Mucosa of gallbladder (tissue), 1 donor: ENCODE data around the gene GLP1R. TPM values are rescaled to one million over a fixed set of nuclear protein-coding genes. Genes with fewer than 3 reads are reported as not detected.

Source experiments
- DNase-seq: peaks from one replicate; pipeline ENCODE4 v3.0.0-alpha.2; 2020; ENCODE audit warnings: low spot score
- total RNA-seq: library from RNA; stranded (reverse); gene quantifications from one replicate; pipeline ENCODE4 v1.2.1, GENCODE V29; 2021
- donor health status: DM: no; HTN: no; CAD: no.

GLP1R gene
- total RNA-seq, 1 donor from 2014 or later = 0.06 TPM

DNA sequence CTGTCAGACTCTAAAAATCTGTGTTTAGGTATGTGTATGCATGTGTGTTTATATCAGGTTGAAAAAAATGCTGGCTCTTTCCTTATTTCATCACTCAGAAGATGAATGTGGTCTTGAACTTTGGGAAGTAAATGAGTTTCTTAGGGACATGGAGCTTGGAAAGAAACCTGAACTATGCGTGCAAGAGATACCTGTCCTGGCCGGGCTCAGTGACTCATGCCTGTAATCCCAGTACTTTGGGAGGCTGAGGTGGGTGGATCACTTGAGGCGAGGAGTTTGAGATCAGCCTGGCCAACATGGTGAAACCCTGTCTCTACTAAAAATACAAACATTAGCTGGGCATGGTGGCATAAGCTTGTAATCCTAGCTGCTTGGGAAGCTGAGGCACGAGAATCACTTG, 4.4 kb upstream of the GLP1R start:
- DNase-seq = no peak

DNA sequence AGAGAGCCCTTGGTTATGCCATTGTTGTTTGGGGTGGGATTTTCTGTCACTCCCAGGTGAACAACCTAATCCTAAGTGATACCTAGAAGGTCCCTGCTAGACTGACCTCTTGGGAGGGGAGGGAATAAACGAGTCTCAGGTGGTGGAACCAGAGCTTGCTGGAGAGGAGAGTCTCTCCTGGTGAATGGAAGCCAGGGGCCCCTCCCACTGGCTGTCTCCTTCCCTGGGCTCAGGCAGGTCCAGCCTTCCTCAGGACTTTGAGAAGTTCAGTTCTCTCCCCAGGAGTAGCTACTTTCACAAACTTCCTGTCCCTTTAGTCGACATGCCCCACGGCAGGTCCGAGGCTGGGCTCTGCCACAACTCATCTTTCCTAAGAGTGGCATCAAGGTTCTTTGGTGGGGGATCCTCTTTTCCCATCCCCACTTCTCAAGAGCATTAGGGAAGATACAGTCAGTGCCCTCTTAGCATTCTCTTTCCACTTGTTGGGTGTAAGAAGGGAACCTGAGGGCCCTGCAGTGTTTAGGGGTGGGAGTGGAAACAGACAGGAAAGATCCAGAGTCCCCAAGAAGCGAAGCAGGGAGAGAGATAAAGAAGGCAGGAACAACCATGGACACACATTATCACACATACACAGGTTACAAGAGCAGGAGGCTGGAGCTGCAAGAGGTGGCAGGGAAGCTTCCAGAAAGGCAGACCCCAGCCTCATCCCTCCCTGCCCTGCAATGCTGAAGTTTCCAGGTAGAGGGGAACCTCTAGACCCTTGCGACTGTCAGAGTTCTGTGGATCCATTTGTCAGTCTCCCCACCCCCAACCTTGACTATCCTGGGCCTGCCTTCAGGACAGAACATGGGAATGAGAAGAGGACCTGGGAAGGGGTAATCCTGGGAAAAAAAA, 900 bp upstream of the GLP1R start:
- DNase-seq = no peak

DNA sequence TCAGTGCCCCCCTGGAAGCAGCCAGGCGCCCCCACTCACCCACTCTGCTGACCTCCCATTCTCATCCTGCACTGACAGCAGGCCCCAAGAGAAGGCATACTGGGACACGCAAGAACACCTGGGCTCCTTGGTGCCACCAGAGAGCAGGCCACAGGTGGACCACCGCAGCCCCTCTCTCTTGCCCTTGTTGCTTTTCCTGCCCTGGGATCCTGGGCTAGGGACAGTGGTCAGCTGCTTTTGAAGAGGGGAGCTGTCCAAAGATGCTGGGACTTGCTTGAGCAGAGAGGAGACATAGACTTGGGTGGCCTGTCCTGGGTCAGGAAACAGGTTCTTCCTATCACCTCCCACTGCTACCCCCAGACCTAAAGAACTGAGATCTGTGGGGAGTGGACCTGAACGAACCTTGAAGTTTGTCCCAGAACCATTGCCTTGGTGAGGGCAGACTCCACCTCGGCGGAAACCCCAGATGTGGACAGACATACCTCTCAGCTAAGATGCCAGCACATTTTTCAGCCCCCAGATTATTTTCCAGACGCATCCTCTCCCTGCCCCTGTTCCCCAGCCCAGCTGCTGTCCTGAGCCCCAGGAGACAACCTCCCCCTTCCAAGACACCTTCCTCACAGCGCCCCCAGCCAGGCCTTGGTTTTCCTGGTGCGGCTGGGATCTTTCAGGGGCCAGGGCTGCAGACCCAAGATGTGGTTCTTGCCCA, 1.1 kb downstream of the GLP1R start:
- DNase-seq = no peak

DNA sequence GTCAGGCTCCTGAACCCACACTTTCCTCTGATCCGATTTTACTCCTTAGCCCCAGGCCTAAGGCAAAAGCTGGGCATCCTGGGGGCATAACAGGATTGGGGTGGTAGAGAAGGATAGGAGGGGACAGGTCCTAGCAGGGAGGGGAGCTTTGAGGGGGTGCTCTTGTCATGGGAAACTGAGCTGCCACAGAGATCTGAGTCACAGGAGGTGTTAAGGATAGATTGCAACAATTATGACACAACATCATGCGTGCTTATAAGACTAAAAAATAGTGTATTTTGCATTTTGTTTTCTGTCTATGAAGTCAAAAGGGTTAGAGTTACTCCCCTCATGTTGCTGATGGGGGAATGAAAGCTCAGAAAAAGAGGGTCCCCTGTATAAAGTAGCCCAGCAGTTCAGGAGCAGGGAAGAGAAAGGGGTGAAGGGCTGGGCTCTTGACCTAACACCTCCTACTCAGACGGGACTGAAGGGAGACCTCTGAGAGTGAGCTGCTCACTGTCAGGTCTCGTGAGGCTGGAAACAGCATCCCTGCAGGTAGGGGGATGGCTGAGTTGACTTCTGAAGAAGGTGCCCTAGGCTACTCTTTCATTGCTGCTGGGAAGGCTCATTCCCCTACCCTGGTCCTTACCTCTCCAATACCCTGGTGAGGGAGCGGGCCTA, 2.0 kb downstream of the GLP1R start:
- DNase-seq = no peak

DNA sequence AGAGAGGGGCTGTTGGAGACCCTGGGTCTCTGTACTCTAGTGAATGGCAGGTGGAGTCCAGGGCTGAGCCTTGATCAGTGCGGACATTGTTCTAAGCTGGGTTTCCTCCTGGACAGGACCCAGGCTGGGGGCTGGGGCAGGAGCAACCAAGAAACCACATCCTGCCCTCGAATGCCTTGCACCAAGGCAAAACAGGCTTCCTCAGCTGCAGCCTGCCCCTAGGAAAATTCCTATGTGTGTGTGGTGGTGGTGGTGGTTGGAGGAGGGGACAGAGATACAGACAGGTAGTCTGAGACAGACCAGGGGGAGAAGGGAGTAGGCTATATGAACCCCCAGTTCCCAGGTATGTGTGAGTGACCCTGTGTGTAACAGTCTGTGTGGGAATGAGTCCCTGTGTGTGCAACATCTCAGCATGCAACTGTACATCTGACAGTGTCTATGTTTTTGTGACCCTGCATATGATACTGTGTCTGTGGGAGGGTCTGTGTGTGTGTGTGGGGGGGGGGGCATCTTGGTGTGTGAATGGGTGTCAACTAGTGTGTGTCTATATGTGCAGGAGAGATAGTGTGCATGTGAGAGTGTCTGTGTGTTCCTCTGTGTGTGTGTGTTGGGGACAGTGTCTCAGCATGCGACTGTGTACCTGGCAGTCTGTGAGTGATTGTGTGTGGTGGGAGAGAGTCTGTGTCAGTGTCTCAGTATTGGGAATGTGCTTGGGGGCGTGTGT, 3.0 kb downstream of the GLP1R start:
- DNase-seq = no peak

DNA sequence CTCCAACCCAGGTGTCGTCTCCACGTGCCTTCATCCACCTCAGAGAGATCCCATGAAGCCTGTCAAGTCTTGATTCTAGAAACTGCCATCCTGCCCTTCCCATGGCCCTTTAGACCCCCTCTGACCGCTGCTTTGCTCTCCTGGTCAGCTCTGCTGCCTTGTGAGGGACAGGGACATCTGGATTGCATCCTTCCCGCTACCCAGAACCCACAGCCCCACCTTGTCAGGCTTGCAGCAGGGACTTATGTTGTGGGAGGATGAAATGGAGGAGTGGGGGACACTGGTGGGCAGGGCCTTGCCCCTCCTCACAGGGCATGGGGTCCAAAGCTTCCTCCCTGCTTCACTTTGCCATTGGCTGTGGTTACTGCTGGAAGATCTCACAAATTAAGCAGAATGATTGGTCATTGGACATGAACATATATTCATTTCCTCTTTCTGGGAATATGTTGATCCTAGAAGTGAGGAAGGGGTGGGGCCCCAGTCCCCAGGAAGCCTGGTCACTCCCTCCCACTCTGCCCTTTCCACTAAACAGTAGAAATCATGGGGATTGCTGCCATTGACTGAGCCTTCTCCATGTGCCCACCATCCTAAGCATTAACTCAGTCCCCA, 4.5 kb downstream of the GLP1R start:
- no peak for DNase-seq

DNA sequence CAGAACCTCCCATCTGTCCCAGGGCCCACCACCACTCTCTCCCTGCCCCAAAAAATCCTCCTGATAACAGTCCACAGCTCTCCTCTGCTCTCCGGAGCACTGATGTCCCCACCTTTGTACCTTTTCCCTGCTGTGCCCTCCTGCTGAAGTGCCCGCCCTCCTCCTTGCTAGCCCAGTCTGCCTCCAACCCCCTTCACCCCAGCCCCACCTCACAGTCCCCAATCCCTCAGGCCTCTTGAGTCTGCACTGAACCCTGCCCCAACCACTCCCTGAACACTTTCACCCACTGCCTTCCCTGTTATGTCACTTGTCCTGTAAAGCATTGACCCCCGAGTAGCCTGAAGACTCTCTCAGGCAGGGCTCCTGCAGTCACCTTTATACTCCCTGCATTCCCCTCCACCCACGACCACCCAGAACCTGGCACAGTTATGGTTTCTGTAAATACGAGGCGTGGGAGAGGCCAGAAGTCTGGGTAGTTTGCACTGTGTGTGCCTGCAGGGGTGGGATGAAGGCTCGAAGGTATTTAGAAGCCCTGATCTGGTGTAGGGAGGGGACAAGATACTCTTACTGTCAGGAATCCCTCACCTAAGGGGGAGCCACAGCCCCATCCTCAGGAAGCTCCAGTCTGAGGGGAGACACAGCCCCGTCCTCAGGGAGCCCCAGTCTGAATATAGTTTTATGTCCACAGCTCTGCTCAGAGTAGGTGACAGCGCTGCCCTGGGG, 5.4 kb downstream of the GLP1R start:
- DNase-seq = no peak

DNA sequence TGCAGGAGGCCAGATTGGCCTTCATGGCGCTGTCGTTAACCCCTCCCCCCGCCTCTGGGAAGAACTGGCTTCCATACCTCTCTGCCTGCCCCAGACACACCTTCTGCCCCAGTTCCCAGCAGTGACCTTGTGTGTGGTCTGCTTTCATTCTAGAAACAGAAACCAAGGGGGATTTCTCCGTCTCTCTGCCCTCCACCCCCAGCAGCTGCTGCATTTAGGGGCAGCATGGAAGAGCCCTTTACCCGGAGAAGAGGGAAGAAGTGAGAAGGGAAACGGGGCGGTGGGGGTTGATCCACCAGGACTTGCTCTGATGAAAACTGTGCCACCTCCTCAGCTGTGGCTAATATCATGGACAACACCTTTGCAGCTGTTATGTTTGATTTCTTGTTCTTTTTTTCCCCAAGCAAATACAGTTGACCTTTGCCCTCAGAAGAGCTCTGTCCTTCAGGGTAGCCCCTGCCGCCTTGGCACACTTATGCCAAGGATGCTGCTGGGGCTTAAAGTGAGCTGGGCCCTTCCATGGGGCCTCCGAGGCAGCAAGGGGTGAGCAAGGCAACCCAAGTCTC, 6.1 kb downstream of the GLP1R start:
- no peak for DNase-seq

DNA sequence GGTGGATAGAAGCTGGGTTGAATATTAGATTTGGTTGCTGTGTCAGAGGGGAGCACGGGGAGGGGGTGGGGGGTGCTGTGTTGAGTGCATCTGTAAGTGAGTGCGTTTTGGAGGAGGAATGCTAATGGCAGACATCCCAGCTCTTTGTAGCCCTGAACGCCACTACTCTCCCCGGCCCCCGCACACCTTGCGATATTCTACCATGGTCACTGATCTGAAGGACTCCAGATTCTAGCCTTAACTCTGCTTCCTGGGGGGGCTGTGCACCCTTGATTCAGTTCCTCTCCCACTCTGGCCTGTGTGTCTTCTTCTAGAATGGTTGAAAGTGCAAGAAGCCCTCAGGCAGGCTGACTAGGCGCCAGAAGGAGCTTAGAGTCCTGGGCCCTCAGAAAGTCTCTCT, 7.1 kb downstream of the GLP1R start:
- no peak for DNase-seq

DNA sequence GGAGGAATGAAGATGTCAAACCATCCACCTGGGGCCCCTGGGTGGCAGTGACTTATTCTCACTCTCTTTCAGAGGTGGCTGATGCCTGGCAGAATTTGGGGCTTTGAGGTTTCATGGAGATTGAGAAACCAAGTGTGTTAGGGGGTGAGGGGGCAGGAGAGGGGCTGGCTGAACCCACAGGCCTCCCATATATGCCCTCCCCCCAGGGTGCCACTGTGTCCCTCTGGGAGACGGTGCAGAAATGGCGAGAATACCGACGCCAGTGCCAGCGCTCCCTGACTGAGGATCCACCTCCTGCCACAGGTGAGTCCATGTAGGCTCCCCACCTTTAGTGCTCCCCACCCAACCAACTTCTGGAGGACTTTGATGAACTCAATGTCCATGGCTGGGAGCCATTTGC, 7.6 kb downstream of the GLP1R start:
- DNase-seq = no peak

DNA sequence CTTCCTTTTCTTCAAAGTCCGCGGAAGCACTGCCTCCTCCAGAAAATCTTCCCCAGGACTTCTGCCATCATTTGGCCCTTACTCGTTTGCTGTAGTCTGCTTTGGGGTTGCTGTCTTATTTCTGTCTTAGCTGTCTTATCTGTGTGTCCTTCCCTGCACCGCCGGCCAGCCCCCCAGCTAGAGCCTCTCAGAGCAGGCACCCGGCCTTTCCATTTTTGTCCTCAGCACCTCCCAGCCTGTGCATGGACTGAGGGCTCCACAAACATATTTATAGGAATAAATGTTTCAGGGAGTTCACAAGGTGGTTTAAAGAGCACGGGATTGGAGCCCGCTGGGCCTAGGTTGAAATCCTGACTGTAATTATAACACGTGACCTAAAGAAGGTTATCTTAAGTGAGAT, 8.1 kb downstream of the GLP1R start:
- no peak for DNase-seq

DNA sequence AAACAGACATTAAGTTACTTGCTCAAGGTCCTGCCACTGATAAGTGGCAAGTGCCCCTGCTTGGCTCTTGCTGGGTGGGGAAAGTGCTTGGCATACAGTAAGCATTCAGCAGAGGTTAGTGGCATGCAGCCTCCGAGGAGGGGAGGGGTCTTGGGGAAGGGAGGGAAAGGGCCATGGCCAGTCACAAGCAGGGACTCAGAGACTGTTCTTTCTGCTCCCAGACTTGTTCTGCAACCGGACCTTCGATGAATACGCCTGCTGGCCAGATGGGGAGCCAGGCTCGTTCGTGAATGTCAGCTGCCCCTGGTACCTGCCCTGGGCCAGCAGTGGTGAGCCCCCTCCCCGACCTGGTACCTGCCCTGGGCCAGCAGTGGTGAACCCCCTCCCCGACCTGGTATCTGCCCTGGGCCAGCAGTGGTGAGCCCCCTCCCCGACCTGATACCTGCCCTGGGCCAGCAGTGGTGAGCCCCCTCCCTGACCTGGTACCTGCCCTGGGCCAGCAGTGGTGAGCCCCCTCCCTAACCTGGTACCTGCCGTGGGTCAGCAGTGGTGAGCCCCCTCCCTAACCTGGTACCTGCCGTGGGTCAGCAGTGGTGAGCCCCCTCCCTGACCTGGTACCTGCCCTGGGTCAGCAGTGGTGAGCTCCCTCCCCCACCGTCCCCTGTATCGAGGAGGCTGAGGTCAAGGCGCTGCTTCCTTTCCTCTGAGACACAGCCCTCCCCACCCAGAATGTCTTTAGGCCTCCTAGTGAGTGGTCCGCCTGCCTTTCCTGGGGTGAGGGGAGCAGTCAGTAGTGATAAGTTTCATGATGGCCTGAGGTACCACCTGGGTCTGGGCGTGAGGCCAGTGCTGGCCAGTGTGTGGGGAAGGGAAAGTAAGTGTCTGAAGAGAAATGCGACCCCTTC, 8.9 kb downstream of the GLP1R start:
- no peak for DNase-seq

DNA sequence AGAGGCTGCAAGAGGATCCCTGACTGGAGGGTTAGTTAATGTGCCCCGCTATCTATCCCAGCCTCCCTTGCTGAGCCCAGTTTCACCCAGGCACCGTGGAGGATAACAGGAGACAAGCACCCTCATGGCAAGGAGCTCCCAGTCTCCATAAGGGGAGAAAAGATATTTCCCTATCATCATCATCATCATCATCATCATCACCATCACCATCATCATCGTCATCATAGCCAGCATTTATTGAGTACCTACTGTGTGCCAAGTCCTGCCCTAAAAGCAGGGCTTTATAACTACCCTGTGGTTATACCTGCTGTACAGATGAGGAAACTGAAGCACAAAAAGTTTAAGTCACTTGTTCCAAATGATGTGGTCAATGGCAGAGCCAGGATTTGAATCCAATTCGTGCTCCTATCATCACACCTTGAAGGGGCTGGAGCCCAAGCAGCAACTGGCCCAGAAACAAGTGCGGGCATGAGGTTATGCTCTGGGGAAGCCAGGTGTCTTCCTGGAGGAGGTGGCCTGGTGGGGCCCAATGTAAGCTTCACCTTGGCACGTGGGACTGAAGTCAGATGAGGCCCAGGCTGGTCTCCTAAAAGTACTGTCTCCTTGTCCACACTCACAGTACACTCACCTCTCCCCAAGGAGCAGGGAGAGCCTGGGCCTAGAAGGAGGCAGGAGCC, 10.0 kb downstream of the GLP1R start:
- no peak for DNase-seq

DNA sequence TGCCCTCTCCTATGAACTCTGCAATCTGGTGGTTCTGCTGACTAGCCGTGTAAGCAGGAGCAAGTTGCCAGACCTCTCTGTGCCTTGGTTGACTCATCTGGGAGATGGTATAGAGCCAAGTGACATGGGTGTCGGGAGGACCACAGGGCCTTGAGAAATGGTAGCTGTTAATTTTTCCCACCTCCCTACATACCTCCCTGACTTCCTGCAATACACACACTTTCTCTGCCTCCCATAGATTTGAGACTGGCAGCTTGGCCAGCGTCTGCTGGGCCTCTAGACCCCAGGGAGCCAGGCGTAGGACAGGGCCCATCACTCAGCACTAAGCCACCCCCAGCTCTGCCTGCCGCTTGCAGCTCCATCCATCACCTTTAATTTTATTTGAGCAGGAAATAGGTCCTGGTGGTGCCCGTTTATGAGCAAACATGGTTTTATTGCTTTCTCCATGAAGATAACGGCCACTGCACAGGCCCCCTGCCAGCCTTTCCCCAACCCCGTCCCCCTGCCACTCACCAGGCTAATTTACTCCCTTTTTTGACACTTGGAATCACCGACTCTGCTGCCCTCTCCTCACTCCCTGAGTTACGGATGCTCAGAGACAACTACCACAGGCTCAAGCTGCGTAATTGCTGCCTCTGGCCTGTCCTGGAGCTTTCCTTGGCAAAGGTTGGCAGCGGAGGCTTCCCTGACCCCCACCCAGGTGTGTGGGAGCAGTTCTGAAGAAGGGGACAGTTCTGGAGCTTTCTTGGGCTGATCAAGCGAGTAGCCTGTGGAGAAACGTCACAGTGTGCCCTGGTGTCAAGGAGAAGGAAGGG, 11.1 kb downstream of the GLP1R start:
- no peak for DNase-seq

DNA sequence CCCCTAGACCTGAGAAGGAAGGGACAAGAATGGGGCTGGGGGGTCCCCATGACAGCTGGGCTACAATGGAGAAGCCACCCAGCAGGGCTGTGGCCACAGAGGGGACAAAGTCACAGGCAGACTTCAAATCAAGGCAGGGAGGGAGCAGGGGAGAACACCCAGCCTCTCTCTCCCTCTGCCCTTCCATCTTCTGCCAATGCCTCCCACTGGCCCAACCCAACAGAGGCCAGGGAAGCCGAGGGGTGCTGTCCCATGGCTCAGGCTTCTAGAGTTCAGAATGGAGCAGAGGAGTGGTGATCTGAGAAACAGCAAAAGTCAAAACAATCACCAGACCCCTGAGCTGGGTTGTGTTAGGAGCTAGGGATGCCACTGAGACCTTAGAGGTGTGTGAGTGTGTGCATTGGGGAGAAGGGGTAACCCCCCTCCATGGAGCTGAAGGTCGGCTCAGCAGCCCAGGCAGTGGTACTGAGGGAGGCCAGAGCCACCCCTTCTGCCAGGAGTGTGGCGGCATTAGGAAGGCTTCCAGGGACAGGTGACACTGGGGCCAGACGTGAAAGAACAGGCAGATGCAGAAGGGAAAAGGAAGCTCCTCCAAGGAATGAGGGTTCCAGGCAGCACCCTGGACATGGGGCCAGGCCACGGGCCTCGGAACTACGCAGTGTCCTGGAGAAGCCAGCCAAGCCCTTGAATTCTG, 12.0 kb downstream of the GLP1R start:
- DNase-seq = no peak

DNA sequence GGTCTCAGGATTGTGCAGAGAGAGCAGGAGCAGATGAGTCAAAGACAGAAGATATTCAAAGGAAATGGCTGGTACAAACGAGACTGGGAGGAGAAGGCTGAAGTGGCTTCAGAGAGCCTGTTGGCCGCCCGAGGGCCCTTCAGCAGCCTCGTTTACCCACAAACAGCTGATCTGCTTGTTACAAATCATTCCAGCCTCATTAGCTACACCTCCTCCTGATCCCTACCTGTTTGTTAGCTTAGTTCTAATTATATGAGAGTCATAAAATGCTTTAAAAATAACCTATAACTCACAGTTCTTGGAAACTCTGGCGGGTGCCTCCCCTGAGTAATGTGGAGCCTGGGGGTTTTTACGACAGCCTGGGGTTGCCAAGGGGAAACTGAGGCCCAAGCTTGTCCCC, 12.6 kb downstream of the GLP1R start:
- DNase-seq = no peak

DNA sequence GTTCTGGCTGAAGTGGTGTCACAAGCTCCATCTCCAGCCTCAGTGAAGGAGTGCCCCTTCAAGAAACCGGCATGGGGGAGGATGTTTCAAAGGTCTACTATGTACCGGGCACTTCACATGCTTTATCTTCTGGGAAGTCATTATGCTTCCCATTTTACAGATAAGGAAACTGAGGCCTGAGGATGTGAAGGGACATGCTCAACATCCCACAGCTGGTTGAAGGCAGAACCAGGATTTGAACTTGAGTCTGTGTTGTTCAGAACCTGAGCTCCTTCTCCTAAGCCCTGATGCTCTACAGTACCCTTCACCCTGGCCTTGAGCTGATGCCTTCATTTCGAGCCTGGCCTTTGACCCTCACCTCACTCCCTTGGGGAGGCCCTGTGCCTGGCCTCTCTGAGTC, 13.0 kb downstream of the GLP1R start:
- DNase-seq = no peak
